Measurements from ENCODE around the gene NIPAL1.

- TF ChIP-seq CTCF (IDR thresholded peaks at IDR 0.05): no peak
- TF ChIP-seq POLR2A (IDR thresholded peaks at IDR 0.05): no peak
These were observed 8.5 kb upstream of the NIPAL1 start for GRCh38 chr4:48008021-48008596.
